ENCODE measurements around the gene RNLS.

DNA sequence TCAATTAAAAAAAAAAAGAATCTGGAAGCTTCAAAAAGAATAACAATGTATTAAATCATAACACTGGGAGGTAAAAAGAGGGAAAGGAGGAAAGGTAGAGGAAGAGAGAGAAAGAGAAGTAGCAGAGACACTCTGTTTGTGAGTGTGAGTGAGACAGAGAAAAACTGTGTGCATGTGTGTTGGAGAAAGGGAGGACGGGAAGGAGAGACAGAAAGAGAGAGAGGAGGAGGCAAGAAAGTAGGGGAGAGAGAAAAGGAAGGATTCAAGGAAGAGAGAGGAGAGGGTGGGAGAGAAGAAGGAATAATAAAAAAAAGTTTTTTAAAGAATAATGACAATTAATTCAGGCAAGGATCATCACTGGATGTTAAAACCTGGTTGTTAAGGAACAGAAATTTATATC, 77.9 kb downstream of the RNLS start:
- TF ChIP-seq, protein P1, sequence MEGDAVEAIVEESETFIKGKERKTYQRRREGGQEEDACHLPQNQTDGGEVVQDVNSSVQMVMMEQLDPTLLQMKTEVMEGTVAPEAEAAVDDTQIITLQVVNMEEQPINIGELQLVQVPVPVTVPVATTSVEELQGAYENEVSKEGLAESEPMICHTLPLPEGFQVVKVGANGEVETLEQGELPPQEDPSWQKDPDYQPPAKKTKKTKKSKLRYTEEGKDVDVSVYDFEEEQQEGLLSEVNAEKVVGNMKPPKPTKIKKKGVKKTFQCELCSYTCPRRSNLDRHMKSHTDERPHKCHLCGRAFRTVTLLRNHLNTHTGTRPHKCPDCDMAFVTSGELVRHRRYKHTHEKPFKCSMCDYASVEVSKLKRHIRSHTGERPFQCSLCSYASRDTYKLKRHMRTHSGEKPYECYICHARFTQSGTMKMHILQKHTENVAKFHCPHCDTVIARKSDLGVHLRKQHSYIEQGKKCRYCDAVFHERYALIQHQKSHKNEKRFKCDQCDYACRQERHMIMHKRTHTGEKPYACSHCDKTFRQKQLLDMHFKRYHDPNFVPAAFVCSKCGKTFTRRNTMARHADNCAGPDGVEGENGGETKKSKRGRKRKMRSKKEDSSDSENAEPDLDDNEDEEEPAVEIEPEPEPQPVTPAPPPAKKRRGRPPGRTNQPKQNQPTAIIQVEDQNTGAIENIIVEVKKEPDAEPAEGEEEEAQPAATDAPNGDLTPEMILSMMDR (IDR thresholded peaks at IDR 0.05): no peak
- TF ChIP-seq POLR2A (IDR thresholded peaks at IDR 0.05) (no peak), EP300 (IDR thresholded peaks at IDR 0.05) (no peak)

All from sigmoid colon (tissue), 4 donors.